NCI-H1930 (cell line): Measurements from ENCODE around the gene BRD3.
A peak's percentile ranks its signal among the peaks of the same experiment; 100 is the strongest.
"Not testable (repeated sequence)": the region's sequence is repeated elsewhere in the genome, so short reads cannot be mapped to it uniquely, and the experiment has no call there.

Source experiments
- DNase-seq, 2 experiments: peaks; one replicate each; lab custom pipeline; 2025; lab: John Stamatoyannopoulos, UW

BRD3 gene

GRCh38 chr9:133993635-133994253 is 74.1 kb downstream of the BRD3 start:
- DNase-seq, result no peak

DNA sequence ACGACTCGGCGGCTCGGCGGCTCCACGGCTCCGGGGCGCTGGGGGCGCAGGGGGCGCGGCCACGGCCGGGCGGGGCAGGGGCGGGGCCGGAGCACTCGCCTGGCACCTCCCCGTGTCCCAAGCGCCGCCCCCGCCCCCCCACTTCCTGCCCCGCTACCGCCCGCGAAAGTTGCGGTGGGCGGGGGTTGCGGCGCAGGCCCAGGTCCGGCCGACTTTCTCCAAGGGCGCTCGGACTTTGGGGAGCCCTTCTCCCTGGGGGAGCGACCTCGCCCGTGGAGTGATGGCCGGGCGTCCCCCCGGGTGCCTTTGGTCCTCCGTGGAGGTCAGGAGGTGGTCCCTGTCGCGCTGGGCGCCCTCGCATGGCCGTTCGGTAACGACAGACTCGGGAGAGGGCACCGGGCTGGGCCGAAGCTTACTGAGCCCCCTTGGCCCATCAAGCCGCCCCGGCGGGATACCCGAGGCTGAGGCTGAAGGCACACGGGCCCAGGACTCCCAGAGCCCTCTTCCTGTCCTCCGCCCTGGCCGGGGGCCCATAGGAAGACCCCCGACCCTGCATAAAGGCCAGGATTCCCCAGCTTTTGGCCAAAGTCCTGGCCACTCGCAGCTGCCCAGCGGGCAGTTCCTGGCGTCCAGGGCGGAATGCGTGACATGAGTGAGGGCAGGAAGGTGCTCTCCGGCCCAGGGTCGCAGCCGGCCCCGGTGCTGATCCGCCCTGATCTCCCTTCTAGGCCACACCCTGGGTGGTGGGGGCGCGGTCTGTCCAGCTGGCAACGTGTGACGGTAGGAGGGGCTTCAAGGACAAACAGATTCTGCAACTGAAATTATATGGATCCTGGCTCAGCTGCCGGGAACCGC is 74.8 kb downstream of the BRD3 start:
- peak; percentile 36 to 63 for DNase-seq

- peak; percentile 23 to 48 for DNase-seq
These were observed 75.7 kb downstream of the BRD3 start, which contains the start of gene VAV2 for GRCh38 chr9:133991964-133992779. Gene VAV2 (minus strand): TSS chr9:133992324. CDS start chr9:133992278, 46 bp downstream.

GRCh38 chr9:133991214-133991921 is 76.5 kb downstream of the BRD3 start:
- no peak for DNase-seq

DNA sequence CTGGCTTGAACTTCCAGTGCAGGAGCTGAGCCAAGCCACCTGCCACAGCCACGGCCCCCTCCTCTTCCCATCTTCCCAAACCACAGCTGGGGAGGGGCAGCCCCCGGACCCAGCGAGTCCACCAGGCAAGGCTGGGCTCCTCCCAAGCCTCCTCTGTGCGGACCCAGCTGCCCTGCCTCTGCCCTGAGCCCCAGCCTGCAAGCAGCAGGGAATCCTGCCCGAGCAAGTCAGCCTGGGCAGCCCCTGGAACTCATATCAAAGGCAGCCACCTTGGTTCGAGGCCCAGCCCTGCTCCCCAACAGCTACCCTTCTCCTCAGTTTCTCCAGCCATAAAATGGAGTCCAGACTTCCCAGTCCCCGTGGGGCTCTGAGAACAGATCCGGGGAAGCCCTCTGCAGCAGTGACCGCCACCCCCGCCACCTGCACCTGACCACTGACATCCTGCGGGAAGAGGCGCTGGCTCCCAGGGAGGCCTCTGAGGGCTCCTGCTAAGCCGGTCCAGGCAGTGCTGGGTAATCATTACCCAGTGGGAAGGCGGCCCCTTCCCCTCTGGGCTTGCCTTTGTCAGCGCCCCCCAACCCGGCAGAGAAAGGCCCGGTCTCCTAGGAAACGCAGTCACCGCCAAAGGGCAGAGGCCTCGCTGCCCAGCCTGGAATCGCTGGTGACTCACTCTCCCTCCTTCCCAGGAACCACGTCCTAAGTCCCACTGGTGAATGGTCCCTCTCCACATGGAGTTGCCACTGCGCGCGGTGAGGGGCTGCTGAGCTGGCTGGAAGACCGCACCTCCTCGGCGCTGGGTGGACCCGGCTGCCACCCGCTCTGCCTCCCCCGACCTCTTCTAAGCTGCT is 77.2 kb downstream of the BRD3 start:
- no peak for DNase-seq

GRCh38 chr9:133989625-133990365 is 78.0 kb downstream of the BRD3 start:
- DNase-seq, result no peak

GRCh38 chr9:133988771-133989170 is 79.1 kb downstream of the BRD3 start:
- DNase-seq, result not testable (repeated sequence)

DNA sequence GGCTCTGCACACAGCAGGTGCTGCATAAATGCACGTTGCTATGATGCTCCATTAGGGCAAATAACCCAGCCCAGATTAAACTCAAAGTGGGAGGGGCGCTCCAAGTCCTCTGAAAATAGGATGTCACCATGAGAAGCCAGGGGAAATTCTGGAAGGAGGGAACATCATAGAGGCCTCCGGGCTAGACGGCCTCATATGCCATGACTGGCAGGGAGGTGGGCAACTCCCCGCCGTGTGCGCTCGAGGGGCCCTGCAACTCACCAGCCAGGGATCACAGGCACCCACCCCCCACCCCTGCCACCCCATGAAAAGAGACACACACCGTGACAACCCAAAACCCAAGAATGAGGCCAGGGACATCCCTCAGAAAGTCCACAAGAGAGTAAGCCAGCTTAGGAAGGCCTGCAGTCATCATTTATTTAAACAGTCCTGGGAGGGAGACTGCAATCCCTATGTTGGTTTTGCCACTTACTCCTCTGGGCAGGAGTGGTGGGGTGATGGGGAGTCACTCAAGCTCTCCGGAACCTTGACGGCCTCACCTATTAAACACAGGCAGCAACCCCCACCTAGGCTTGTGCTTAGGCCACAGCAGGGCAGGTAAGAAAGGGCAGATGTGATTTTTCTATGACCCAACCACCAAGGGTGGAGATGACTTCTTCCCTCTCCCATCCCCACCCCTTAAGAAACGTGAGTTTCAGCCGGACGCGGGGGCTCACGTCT is 79.7 kb downstream of the BRD3 start:
- no peak for DNase-seq

DNA sequence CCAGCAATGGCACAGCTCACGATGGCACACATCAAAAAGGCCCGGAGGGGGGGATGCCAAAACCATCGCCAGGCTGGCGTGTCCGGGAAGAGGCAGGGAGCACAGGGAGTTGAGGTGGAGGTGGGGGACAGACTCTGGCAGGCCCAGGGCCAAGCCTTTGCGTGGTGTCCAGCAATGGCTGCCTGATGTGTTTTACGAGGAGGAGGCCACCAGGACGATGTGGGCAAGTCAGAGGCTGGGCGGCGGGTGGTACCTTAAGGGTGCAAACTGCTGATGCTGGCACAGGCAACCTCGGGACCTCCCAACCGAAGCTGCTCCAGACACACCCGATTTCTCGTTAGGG is 80.4 kb downstream of the BRD3 start:
- DNase-seq, result no peak

DNA sequence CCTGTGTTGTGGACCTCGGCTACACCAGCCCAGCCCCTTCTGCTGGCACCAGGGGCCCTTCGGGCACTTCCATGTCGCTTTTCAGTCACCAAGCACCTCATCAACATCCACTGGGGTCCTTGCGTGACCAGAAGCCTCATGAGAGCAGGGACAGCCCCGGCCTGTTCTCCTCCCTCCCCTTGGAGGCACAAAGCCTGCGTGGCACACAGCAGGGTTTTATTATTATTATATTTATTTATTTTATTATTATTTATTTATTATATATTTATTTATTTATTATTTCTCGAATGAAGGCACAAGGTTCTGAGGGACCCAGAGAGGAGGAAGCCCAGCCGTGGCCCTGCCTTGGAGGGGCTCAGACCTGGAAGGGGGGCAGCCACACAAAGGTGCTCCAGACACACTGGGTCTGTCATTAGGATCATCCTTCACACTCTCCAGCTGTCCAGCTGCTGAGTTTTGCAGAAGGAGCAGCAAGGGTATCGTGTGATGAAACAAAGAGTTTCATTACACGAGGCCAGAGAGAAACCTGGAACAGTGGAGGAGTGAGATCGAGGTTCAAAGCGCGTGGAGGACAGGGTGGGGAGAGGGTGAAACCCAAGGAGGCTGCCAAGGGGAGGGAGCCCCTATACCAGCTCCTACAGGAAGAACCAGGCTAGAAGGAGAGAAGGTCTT is 80.9 kb downstream of the BRD3 start:
- DNase-seq, result no peak

- DNase-seq, result no peak
These were observed 81.8 kb downstream of the BRD3 start for GRCh38 chr9:133986061-133986460.

DNA sequence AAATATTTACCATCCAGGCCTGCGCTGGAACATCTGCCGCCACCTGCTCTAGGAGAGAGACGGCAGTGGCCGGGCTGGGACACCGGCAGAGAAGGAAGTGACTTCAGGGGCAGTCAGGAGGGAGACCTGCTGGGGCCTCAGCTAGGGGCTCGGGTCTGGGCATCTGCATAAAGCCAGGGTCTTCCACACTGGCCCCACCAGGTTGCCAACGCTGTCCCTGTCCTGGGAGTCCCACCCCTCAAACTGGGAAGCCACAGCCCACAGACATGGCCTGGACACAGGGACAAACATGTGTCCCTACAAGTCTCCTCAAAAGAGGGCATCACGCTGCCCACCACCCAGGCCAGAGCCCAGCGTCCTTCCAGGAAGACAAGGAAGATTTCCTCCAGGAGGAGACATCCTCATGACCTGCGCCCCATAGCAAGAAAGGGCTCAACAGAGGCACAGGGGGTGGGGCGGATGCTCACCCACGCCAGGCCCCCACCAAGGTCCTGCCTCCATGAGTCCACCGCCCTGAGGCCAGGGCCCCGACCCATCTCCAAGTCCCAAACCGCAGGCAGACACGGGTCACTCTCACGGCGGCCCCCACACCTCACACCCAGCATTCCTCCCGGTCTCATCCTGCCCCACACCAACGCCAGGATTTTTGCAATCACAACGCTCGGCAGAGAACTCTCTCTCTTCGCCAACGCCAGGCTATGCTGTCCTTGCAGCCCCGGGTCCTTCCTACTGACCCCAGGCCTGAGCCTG is 84.7 kb downstream of the BRD3 start:
- DNase-seq, result no peak

DNA sequence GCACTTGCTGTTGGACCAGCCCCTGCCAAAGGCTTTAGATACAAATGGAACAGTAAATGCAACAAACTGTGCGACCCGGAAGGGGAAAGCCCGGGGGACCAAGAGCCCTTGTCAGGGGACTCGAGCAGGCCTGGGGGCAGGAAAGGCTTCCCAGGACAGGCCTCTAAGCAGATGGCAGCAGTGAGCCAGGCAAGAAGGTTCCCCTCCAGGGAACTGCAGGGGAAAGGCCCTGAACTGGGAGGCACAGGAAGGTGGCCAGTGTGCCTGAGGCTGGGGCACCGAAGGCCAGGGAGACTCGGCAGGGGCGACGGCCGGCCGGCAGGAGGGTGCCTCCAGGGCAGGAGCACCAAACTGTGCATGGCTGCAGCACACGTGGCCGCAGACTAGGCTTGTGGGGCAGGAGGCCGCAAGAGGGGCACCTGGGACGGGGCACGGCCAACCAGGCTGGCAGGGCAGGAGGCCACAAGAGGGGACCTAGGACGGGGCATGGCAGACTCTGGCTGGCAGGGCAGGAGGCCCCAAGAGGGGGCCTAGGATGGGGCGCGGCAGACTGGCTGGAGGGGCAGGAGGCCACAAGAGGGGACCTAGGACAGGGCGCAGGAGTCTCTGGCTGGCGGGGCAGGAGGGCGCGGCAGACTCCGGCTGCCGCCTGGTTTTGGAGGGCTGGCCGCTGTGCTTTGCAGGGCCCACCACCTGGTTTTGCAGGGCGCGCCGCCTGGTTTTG is 85.7 kb downstream of the BRD3 start:
- DNase-seq, result no peak

GRCh38 chr9:133981589-133981957 is 86.3 kb downstream of the BRD3 start:
- DNase-seq, result no peak

DNA sequence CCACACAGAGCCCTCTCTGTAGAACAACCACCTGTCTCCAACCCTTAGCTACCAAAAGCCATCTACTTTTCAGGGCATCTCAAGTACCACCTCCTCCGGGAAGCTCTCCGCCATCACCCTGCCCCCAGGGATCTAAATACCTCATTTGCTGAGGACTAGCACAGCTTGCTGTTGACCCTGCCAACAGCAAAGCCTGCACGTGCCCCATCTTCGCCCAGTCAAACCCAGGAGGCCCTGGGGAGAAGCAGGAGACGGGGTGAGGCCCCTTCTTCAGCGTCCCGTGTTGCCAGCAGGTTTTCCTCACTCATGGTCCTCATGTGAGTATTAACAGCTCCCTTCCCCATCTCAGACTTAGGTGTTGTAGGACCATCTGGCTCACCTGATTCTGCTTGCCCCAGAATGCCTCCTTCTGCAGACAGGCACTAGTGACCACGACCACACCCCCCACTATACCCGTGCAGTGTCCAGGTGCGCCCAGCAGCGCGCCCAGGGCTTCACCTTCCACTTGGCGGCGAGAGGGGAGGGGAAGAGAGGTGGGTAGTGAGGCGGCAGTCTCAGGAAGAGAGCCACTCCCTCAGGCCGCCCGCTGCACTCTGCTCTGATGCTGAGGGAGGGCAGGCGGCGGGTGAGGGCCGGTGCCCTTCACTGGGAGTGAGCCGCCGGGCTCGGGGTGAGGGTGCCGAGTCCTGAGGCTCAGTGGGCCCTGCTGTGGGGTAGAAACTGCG is 86.8 kb downstream of the BRD3 start:
- DNase-seq, result no peak
